A172 (cell line): ENCODE results near the gene PI4K2B. TPM values are rescaled to one million over a fixed set of nuclear protein-coding genes. Genes with fewer than 3 reads are reported as not detected.
"Not testable (repeated sequence)": the region's sequence is repeated elsewhere in the genome, so short reads cannot be mapped to it uniquely, and the experiment has no call there.

ENCODE experiments used
- DNase-seq: peaks from one replicate; pipeline ENCODE4 v3.0.0-alpha.2; 2015; ENCODE audit warnings: low spot score
- total RNA-seq: library from RNA; depleted of rRNA; stranded (reverse); fragments of >200 nt; shearing (Covaris generic); gene quantifications from 2 replicates; pipeline ENCODE4 v1.2.3, GENCODE V29; 2014; rRNA removed

Gene PI4K2B
- total RNA-seq, 1 experiment from 2014 or later, result 48.0 TPM

- no peak for DNase-seq
Measured at GRCh38 chr4:25306518-25307057, 72.8 kb downstream of the PI4K2B start.

GRCh38 chr4:25307596-25307995 lies 73.8 kb downstream of the PI4K2B start:
- DNase-seq, result no peak

GRCh38 chr4:25308306-25308705 lies 74.5 kb downstream of the PI4K2B start:
- no peak for DNase-seq

- DNase-seq, result peak; percentile 26
Measured at GRCh38 chr4:25308761-25309160, 74.9 kb downstream of the PI4K2B start.

GRCh38 chr4:25310066-25310802 lies 76.4 kb downstream of the PI4K2B start:
- no peak for DNase-seq

GRCh38 chr4:25310803-25311166 lies 77.0 kb downstream of the PI4K2B start:
- no peak for DNase-seq

GRCh38 chr4:25312496-25313200 lies 78.8 kb downstream of the PI4K2B start, which contains the start of gene ZCCHC4:
TSS of gene ZCCHC4 (plus strand) at chr4:25312774. CDS start at chr4:25312810, 36 bp downstream.
- DNase-seq, result peak; percentile 78

GRCh38 chr4:25313201-25313895 lies 79.5 kb downstream of the PI4K2B start:
- DNase-seq, result no peak

- no peak for DNase-seq
Measured at GRCh38 chr4:25320336-25320735, 86.5 kb downstream of the PI4K2B start.

GRCh38 chr4:25320773-25321172 lies 86.9 kb downstream of the PI4K2B start:
- peak; percentile 43 for DNase-seq

- no peak for DNase-seq
Measured at GRCh38 chr4:25321703-25322102, 87.9 kb downstream of the PI4K2B start.

- DNase-seq, result not testable (repeated sequence)
Measured at GRCh38 chr4:25328463-25328862, 94.6 kb downstream of the PI4K2B start.

Other genes starting within 250 kb of the PI4K2B start
- 0.19 and 0.93 TPM in 2 replicates for gene LGI2, start 203.1 kb upstream of the PI4K2B start, total RNA-seq
- gene SEPSECS, start 73.6 kb upstream of the PI4K2B start, total RNA-seq, result 4.7 and 10.0 TPM in 2 replicates
- 9.8 and 13.7 TPM in 2 replicates for gene ZCCHC4, start 78.7 kb downstream of the PI4K2B start, total RNA-seq
- 32.9 and 33.2 TPM in 2 replicates for gene ANAPC4, start 143.2 kb downstream of the PI4K2B start, total RNA-seq